ENCODE measurements around the gene SSPN. TPM values are rescaled to one million over a fixed set of nuclear protein-coding genes. Genes with fewer than 3 reads are reported as not detected.

The SSPN gene
- total and polyA plus RNA-seq, 2 experiments from 2014 or later, result 1.1 to 2.3 TPM

- TF ChIP-seq CREB1 (CRISPR knock-in tag; IDR thresholded peaks at IDR 0.05; ENCODE audit: low read depth), result no peak
- TF ChIP-seq POLR2AphosphoS5 (IDR thresholded peaks at IDR 0.05; ENCODE audit: low read depth), result no peak
- TF ChIP-seq ETS1 (IDR thresholded peaks at IDR 0.05), result no peak
- TF ChIP-seq NANOG (IDR thresholded peaks at IDR 0.05; ENCODE audit: borderline replicate concordance), result no peak
- no peak for TF ChIP-seq CTCF (conservative IDR thresholded peaks at IDR 0.05; ENCODE audit: low read depth in 2 of 2)
- TF ChIP-seq REST (IDR thresholded peaks at IDR 0.05; ENCODE audit: unreplicated experiment), result no peak
Measured at GRCh38 chr12:26295001-26295400, 99.6 kb downstream of the SSPN start (continued).

GRCh38 chr12:26297396-26298070 lies 102.2 kb downstream of the SSPN start:
- Histone ChIP-seq H3K27me3 (ENCODE audit: insufficient read depth) (no peaks in the 10 kb centered on the region), H3K27ac (ENCODE audit: low read depth) (no peak overlapping the region), H3K4me1 (ENCODE audit: insufficient read depth) (no peaks in the 10 kb centered on the region), H3F3A (replicated peaks; ENCODE audit: low read depth) (no peaks in the 10 kb centered on the region), H3K9me2 (ENCODE audit: insufficient read depth) (no peaks in the 10 kb centered on the region), H2AFZ (no peak overlapping the region), H4K20me1 (replicated peaks; ENCODE audit: insufficient read depth) (no peaks in the 10 kb centered on the region), H3K79me2 (replicated peaks; ENCODE audit: insufficient read depth) (no peaks in the 10 kb centered on the region), H3K36me3 (ENCODE audit: insufficient read depth) (no peaks in the 10 kb centered on the region), H3K4me3 (no peak overlapping the region), H3K4me2 (no peak overlapping the region)
- no peak overlapping the region for H3K27ac Mint-ChIP-seq
- H3K4me3 Mint-ChIP-seq, result no peak overlapping the region
- no peaks in the 10 kb centered on the region for H3K4me1 Mint-ChIP-seq
- DNase-seq (ENCODE audit: low spot score), result no peak
- no peak for ATAC-seq
- H3K9me3 Mint-ChIP-seq, result no peaks in the 10 kb centered on the region
- H3K27me3 Mint-ChIP-seq (ENCODE audit: insufficient read depth, low read depth, poor library complexity), result peaks cover 2% of the 10 kb centered on the region
- no peaks in the 10 kb centered on the region for H3K36me3 Mint-ChIP-seq (ENCODE audit: low read depth)
- no peak for TF ChIP-seq CTCF (conservative IDR thresholded peaks at IDR 0.05; ENCODE audit: low read depth in 2 of 2)
- TF ChIP-seq STAT1 (IDR thresholded peaks at IDR 0.05; ENCODE audit: unreplicated experiment), result no peak
- no peak for TF ChIP-seq EZH2phosphoT487 (IDR thresholded peaks at IDR 0.05; ENCODE audit: unreplicated experiment)
- no peak for TF ChIP-seq REST (IDR thresholded peaks at IDR 0.05; ENCODE audit: unreplicated experiment)
- no peak for TF ChIP-seq NANOG (IDR thresholded peaks at IDR 0.05; ENCODE audit: borderline replicate concordance)
- TF ChIP-seq JUNB (IDR thresholded peaks at IDR 0.05; ENCODE audit: unreplicated experiment), result no peak
